OCI-LY3 (cell line): ENCODE results near the gene ANKS1B.
A peak's percentile ranks its signal among the peaks of the same experiment; 100 is the strongest.

Source experiments
- CTCF ChIP-seq: fragments of 200-600, 300-600 bp; sonication (generic); IDR thresholded peaks from 2 replicates; pipeline ENCODE4 v1.5.1; 2014; ENCODE audit warnings: antibody characterized with exemption, low read length, low read depth
- EZH2phosphoT487 ChIP-seq: fragments of 200-600 bp; shearing (Covaris generic); IDR thresholded peaks from 2 replicates; pipeline ENCODE4 v1.6.1; 2018; ENCODE audit warnings: antibody characterized with exemption, mixed run types, low read depth

- TF ChIP-seq CTCF: peak; percentile 55
- no peak for TF ChIP-seq EZH2phosphoT487
Measured at GRCh38 chr12:99253068-99253467, 731.7 kb downstream of the ANKS1B start.
